ENCODE data around the gene GON4L. TPM values are rescaled to one million over a fixed set of nuclear protein-coding genes. Genes with fewer than 3 reads are reported as not detected.

The GON4L gene
- total and polyA plus RNA-seq, 2 of the 4 experiments (the other 2 are of a cell fraction): 21.2 to 30.3 TPM

GRCh38 chr1:155860970-155861510, 4.0 kb upstream of the GON4L start:
- Histone ChIP-seq H2AK5ac (ENCODE audit: low read depth, low read length) (peak overlapping the region; percentile 41), H2BK15ac (ENCODE audit: low read depth, low read length) (peak overlapping the region; percentile 86; the same call in 2 of the 3 replicates), H3K27me3 (ENCODE audit: control insufficient read depth, insufficient read depth, low read length) (no peaks in the 10 kb centered on the region), H3K27ac (ENCODE audit: insufficient read depth, low read length) (peak overlapping the region; percentile 95), H3K79me1 (ENCODE audit: low read depth in 1 of 2, low read length in 2 of 2) (peaks cover 5 to 67% of the 10 kb centered on the region in 2 experiments; a peak in 3 of 4 replicates), H4K5ac (ENCODE audit: low read depth, low read length) (peak overlapping the region; percentile 94), H2BK120ac (ENCODE audit: low read depth, low read length) (peak overlapping the region; percentile 57), H4K91ac (ENCODE audit: insufficient read depth, low read depth, low read length) (peak overlapping the region; percentile 88), H3K9me3 (ENCODE audit: control insufficient read depth, insufficient read depth, low read length) (no peaks in the 10 kb centered on the region), H3K9me1 (ENCODE audit: insufficient read depth, low read length) (peaks cover 10% of the 10 kb centered on the region), H3K56ac (ENCODE audit: extremely low read depth, insufficient read depth, low read length) (peak overlapping the region; percentile 96), H3K4me3 (ENCODE audit: insufficient read depth, low read depth, low read length) (peak overlapping the region; percentile 50), H3K18ac (ENCODE audit: low read depth, low read length) (peak overlapping the region; percentile 86), H3K36me3 (ENCODE audit: control insufficient read depth, insufficient read depth, low read length) (no peaks in the 10 kb centered on the region), H2AFZ (replicated peaks; ENCODE audit: low read length, poor library complexity) (peak overlapping the region; percentile 91), H2BK20ac (ENCODE audit: low read depth, low read length) (peak overlapping the region; percentile 11), H4K20me1 (ENCODE audit: insufficient read depth, low read length) (no peaks in the 10 kb centered on the region), H2AK9ac (replicated peaks; ENCODE audit: low read depth, low read length, poor library complexity) (peak overlapping the region; percentile 99), H2BK5ac (ENCODE audit: low read depth, low read length, poor library complexity, severe bottlenecking) (peak overlapping the region; percentile 92), H3K4me1 (ENCODE audit: control insufficient read depth, insufficient read depth, low read length) (no peaks in the 10 kb centered on the region; the same call in 1 of the 2 replicates), H3K4ac (ENCODE audit: low read depth, low read length) (peak overlapping the region; percentile 80), H3K23ac (ENCODE audit: low read depth, low read length) (peak overlapping the region; percentile 94), H3K9ac (ENCODE audit: low read depth, low read length) (peak overlapping the region; percentile 70), H3K14ac (replicated peaks; ENCODE audit: low read depth, low read length) (peak overlapping the region; percentile 90), H4K8ac (ENCODE audit: low read depth in 2 of 2, low read length in 2 of 2) (peak overlapping the region; percentile 93 to 95), H3K4me2 (ENCODE audit: low read depth, low read length) (peak overlapping the region; percentile 73)
- ChIA-PET POLR2A (ENCODE audit: unreplicated experiment) (interaction anchor here (0.6 kb wide), 2 partner anchors 8 to 93 kb away, joined by 3 to 21 read pairs; no protein-coding TSS in a partner anchor), CTCF (interaction anchor here (0.5 to 0.7 kb wide), 2 partner anchors 29 to 32 kb away, joined by 3 read pairs; no protein-coding TSS in a partner anchor)
- TF ChIP-seq CTCF (conservative IDR thresholded peaks at IDR 0.05; ENCODE audit: low read depth, low read length) (no peak), BHLHE40 (IDR thresholded peaks at IDR 0.05; ENCODE audit: low read depth, low read length) (no peak), RCOR1 (IDR thresholded peaks at IDR 0.05; ENCODE audit: insufficient replicate concordance, low read length) (no peak), SMC3 (IDR thresholded peaks at IDR 0.05; ENCODE audit: low read depth, low read length) (no peak), USF2 (IDR thresholded peaks at IDR 0.05; ENCODE audit: low read depth, low read length) (no peak), ELK1 (IDR thresholded peaks at IDR 0.05; ENCODE audit: borderline replicate concordance, low read depth, low read length) (no peak), POLR2A (IDR thresholded peaks at IDR 0.05; ENCODE audit: low read depth, low read length) (no peak), CHD1 (IDR thresholded peaks at IDR 0.05; ENCODE audit: low read depth, low read length) (no peak), FOS (IDR thresholded peaks at IDR 0.05; ENCODE audit: low read depth, low read length) (no peak), CEBPB (IDR thresholded peaks at IDR 0.05; ENCODE audit: low read depth, low read length) (no peak), RFX5 (IDR thresholded peaks at IDR 0.05; ENCODE audit: low read depth, low read length) (no peak), MAFK (IDR thresholded peaks at IDR 0.05; ENCODE audit: low read depth, low read length) (no peak), NFE2L2 (IDR thresholded peaks at IDR 0.05; ENCODE audit: low read depth, low read length) (no peak), RAD21 (IDR thresholded peaks at IDR 0.05; ENCODE audit: low read length) (no peak), MAZ (IDR thresholded peaks at IDR 0.05; ENCODE audit: borderline replicate concordance, low read depth, low read length) (no peak), MXI1 (IDR thresholded peaks at IDR 0.05; ENCODE audit: borderline replicate concordance, low read depth, low read length) (no peak)
- in situ Hi-C loops (cut with MboI; ENCODE audit: low sequenced_read_pairs): no loop called here
- ATAC-seq (ENCODE audit: low read depth) (no peak), DNase-seq (no peak)
- intact Hi-C loops (cut with micrococcal nuclease): no loop called here
- WGBS, 2 experiments (ENCODE audit: extremely low coverage in 2 of 2, insufficient read length in 1 of 2): no CpG with 5 or more reads among the region's 2 CpGs
- dilution Hi-C loops (cut with HindIII; ENCODE audit: low sequenced_read_pairs, unreplicated experiment): no loop called here
- TSS peak; percentile 85 for BruUV-seq (replicated peaks)

Measured in IMR-90 (cell line).